Natural killer cell treated with Interleukin-12 subunit alpha and Interleukin-12 subunit beta and Interleukin-15 and Interleukin-18, amount 100 ng/mL, for 72 hours (primary cell): ENCODE data around the gene SEMA6C. TPM values are rescaled to one million over a fixed set of nuclear protein-coding genes. Genes with fewer than 3 reads are reported as not detected.

ENCODE experiments used
- ATAC-seq, 2 donors: fragments of 150-1000 bp; cut with Tn5 transposase in 1 of 2; sonication (Bioruptor Pico), chemical (Tn5 transposase) in 1 of 2; 2 replicates each; pipeline ENCODE4 v1.10.0; 2021
- DNase-seq: peaks from one replicate; pipeline ENCODE4 v3.0.0; 2022; ENCODE audit warnings: low spot score
- H3K27ac Mint-ChIP-seq, 2 donors: 1 replicate in 1 of 2; 2 replicates in 1 of 2; pipeline ENCODE4 v1.8.0; 2022; ENCODE audit warnings: mixed read lengths in 2 of 2, mild to moderate bottlenecking in 1 of 2, moderate library complexity in 1 of 2
- H3K27me3 Mint-ChIP-seq, 2 donors: 1 replicate in 1 of 2; 2 replicates in 1 of 2; pipeline ENCODE4 v1.8.0; 2022; ENCODE audit warnings: mixed read lengths in 2 of 2
- H3K36me3 Mint-ChIP-seq: one replicate; pipeline ENCODE4 v1.8.0; 2022; ENCODE audit warnings: mixed read lengths
- H3K4me1 Mint-ChIP-seq, 2 donors: 1 replicate in 1 of 2; 2 replicates in 1 of 2; pipeline ENCODE4 v1.8.0; 2022; ENCODE audit warnings: low read depth in 2 of 2, mixed read lengths in 2 of 2, mild to moderate bottlenecking in 1 of 2
- H3K4me3 Mint-ChIP-seq: one replicate; pipeline ENCODE4 v1.8.0; 2022; ENCODE audit warnings: mixed read lengths
- H3K9me3 Mint-ChIP-seq: 2 replicates; pipeline ENCODE4 v1.8.0; 2022; ENCODE audit warnings: mixed read lengths
- total RNA-seq, 2 donors: library from RNA; stranded (reverse); gene quantifications; one replicate each; pipeline ENCODE4 v1.2.3, GENCODE V29; 2022

The SEMA6C gene
- total RNA-seq, 2 donors from 2014 or later: 0.90 to 2.9 TPM

GRCh38 chr1:151171190-151171589 lies 24.8 kb upstream of the SEMA6C start:
- Mint-ChIP-seq H3K27ac (no peak overlapping the region), H3K27me3 (no peaks in the 10 kb centered on the region), H3K36me3 (peaks cover 14% of the 10 kb centered on the region), H3K9me3 (no peaks in the 10 kb centered on the region), H3K4me3 (no peak overlapping the region), H3K4me1 (peaks cover 10 to 13% of the 10 kb centered on the region in 2 donors)
- DNase-seq (no peak), ATAC-seq (no peak)

GRCh38 chr1:151167116-151167515 lies 20.7 kb upstream of the SEMA6C start:
- no peak for DNase-seq
- peak overlapping the region; percentile 85 to 92 for H3K27ac Mint-ChIP-seq
- peak overlapping the region; percentile 94 for H3K4me3 Mint-ChIP-seq
- peaks cover 18% of the 10 kb centered on the region for H3K36me3 Mint-ChIP-seq
- ATAC-seq: no peak
- H3K4me1 Mint-ChIP-seq: peaks cover 34 to 38% of the 10 kb centered on the region in 2 donors
- no peaks in the 10 kb centered on the region for H3K27me3 Mint-ChIP-seq
- no peaks in the 10 kb centered on the region for H3K9me3 Mint-ChIP-seq

GRCh38 chr1:151166505-151166956 lies 20.1 kb upstream of the SEMA6C start:
- Mint-ChIP-seq H3K9me3 (no peaks in the 10 kb centered on the region), H3K4me3 (peak overlapping the region; percentile 94), H3K36me3 (peaks cover 18% of the 10 kb centered on the region), H3K27ac (peak overlapping the region; percentile 85 to 92), H3K27me3 (no peaks in the 10 kb centered on the region), H3K4me1 (peaks cover 38 to 42% of the 10 kb centered on the region in 2 donors)
- peak in 1 of 2 donors; percentile 25 for ATAC-seq
- DNase-seq: no peak

- Mint-ChIP-seq H3K27ac (peak within 1 kb of the TSS; percentile 85 to 92), H3K4me3 (peak within 1 kb of the TSS; percentile 94), H3K27me3 (no peaks in the 10 kb centered on the region), H3K36me3 (peaks cover 18% of the 10 kb centered on the region), H3K9me3 (no peaks in the 10 kb centered on the region), H3K4me1 (peaks cover 38 to 42% of the 10 kb centered on the region in 2 donors)
- peak; percentile 97 for DNase-seq
- peak; percentile 97 to 98 for ATAC-seq
Measured at GRCh38 chr1:151165738-151166504, 19.5 kb upstream of the SEMA6C start, which contains the start of the genes LYSMD1 and SCNM1. Gene LYSMD1, minus strand, starts transcription at chr1:151165902. Its CDS starts 644 bp downstream, at chr1:151165258. Gene SCNM1, plus strand, starts transcription at chr1:151166144. Its CDS starts 9 bp downstream, at chr1:151166153.

- peak overlapping the region; percentile 85 to 92 for H3K27ac Mint-ChIP-seq
- H3K36me3 Mint-ChIP-seq: peaks cover 18% of the 10 kb centered on the region
- peak overlapping the region; percentile 94 for H3K4me3 Mint-ChIP-seq
- no peak for DNase-seq
- no peaks in the 10 kb centered on the region for H3K27me3 Mint-ChIP-seq
- ATAC-seq: no peak
- no peaks in the 10 kb centered on the region for H3K9me3 Mint-ChIP-seq
- H3K4me1 Mint-ChIP-seq: peaks cover 38 to 42% of the 10 kb centered on the region in 2 donors
Measured at GRCh38 chr1:151165281-151165737, 18.9 kb upstream of the SEMA6C start.

- Mint-ChIP-seq H3K4me1 (peaks cover 39 to 43% of the 10 kb centered on the region in 2 donors), H3K36me3 (peaks cover 18% of the 10 kb centered on the region)
Measured at GRCh38 chr1:151164732-151165280, 18.4 kb upstream of the SEMA6C start.

GRCh38 chr1:151159373-151159772 lies 12.9 kb upstream of the SEMA6C start:
- peaks cover 51% of the 10 kb centered on the region in 2 donors for H3K4me1 Mint-ChIP-seq
- no peaks in the 10 kb centered on the region for H3K36me3 Mint-ChIP-seq
- H3K9me3 Mint-ChIP-seq: no peaks in the 10 kb centered on the region

More at GRCh38 chr1:151164732-151165280, 18.4 kb upstream of the SEMA6C start:
- H3K27me3 Mint-ChIP-seq: no peaks in the 10 kb centered on the region
- no peak for ATAC-seq
- DNase-seq: no peak
- peak overlapping the region; percentile 85 to 92 for H3K27ac Mint-ChIP-seq
- H3K4me3 Mint-ChIP-seq: peak overlapping the region; percentile 94
- H3K9me3 Mint-ChIP-seq: no peaks in the 10 kb centered on the region

GRCh38 chr1:151158751-151159251 lies 12.4 kb upstream of the SEMA6C start:
- no peaks in the 10 kb centered on the region for H3K27me3 Mint-ChIP-seq
- ATAC-seq: no peak
- H3K4me3 Mint-ChIP-seq: peak overlapping the region; percentile 99
- peak overlapping the region; percentile 93 to 94 for H3K27ac Mint-ChIP-seq
- H3K9me3 Mint-ChIP-seq: no peaks in the 10 kb centered on the region
- H3K4me1 Mint-ChIP-seq: peaks cover 47 to 48% of the 10 kb centered on the region in 2 donors
- no peaks in the 10 kb centered on the region for H3K36me3 Mint-ChIP-seq
- no peak for DNase-seq

More at GRCh38 chr1:151159373-151159772, 12.9 kb upstream of the SEMA6C start:
- no peak for ATAC-seq
- H3K4me3 Mint-ChIP-seq: no peak overlapping the region
- no peaks in the 10 kb centered on the region for H3K27me3 Mint-ChIP-seq
- no peak for DNase-seq
- H3K27ac Mint-ChIP-seq: peak overlapping the region; percentile 68 to 94

GRCh38 chr1:151158326-151158725 lies 11.9 kb upstream of the SEMA6C start:
- Mint-ChIP-seq H3K4me1 (peaks cover 47 to 48% of the 10 kb centered on the region in 2 donors), H3K36me3 (no peaks in the 10 kb centered on the region), H3K27ac (peak overlapping the region; percentile 93 to 94), H3K4me3 (peak overlapping the region; percentile 99), H3K27me3 (no peaks in the 10 kb centered on the region), H3K9me3 (no peaks in the 10 kb centered on the region)
- DNase-seq: no peak
- ATAC-seq: no peak

- H3K27ac Mint-ChIP-seq: peak overlapping the region; percentile 93 to 94
- H3K4me1 Mint-ChIP-seq: peaks cover 41% of the 10 kb centered on the region in 2 donors
- peak; percentile 68 to 80 for ATAC-seq
- no peaks in the 10 kb centered on the region for H3K9me3 Mint-ChIP-seq
- peak overlapping the region; percentile 99 for H3K4me3 Mint-ChIP-seq
- peak; percentile 80 for DNase-seq
- no peaks in the 10 kb centered on the region for H3K36me3 Mint-ChIP-seq
- no peaks in the 10 kb centered on the region for H3K27me3 Mint-ChIP-seq
Measured at GRCh38 chr1:151157067-151157531, 10.7 kb upstream of the SEMA6C start.

GRCh38 chr1:151156515-151156819 lies 10.0 kb upstream of the SEMA6C start, which contains the start of gene TNFAIP8L2:
Gene TNFAIP8L2, plus strand, starts transcription at chr1:151156649. Its CDS starts 2,049 bp downstream, at chr1:151158698.
- peak; percentile 84 for DNase-seq
- no peaks in the 10 kb centered on the region for H3K27me3 Mint-ChIP-seq
- peaks cover 37% of the 10 kb centered on the region in 2 donors for H3K4me1 Mint-ChIP-seq
- peak within 1 kb of the TSS; percentile 93 to 94 for H3K27ac Mint-ChIP-seq
- H3K36me3 Mint-ChIP-seq: no peaks in the 10 kb centered on the region
- peak within 1 kb of the TSS; percentile 99 for H3K4me3 Mint-ChIP-seq
- no peaks in the 10 kb centered on the region for H3K9me3 Mint-ChIP-seq
- ATAC-seq: peak; percentile 90 to 92

- ATAC-seq (no peak), DNase-seq (no peak)
- Mint-ChIP-seq H3K27ac (no peak overlapping the region), H3K36me3 (no peaks in the 10 kb centered on the region), H3K27me3 (peaks cover 4 to 7% of the 10 kb centered on the region in 2 donors), H3K9me3 (no peaks in the 10 kb centered on the region), H3K4me1 (peaks cover 11 to 14% of the 10 kb centered on the region in 2 donors), H3K4me3 (peak overlapping the region; percentile 83)
Measured at GRCh38 chr1:151147665-151148064, 1.2 kb upstream of the SEMA6C start.

GRCh38 chr1:151147132-151147503 lies 687 bp upstream of the SEMA6C start:
- H3K27ac Mint-ChIP-seq: peak overlapping the region in 1 of 2 donors; percentile 32

More at GRCh38 chr1:151147132-151147503, 687 bp upstream of the SEMA6C start:
- ATAC-seq: no peak
- Mint-ChIP-seq H3K36me3 (no peaks in the 10 kb centered on the region), H3K4me3 (peak overlapping the region; percentile 83), H3K4me1 (peaks cover 11 to 14% of the 10 kb centered on the region in 2 donors), H3K27me3 (peaks cover 4 to 7% of the 10 kb centered on the region in 2 donors), H3K9me3 (no peaks in the 10 kb centered on the region)
- no peak for DNase-seq
